Fibroblast of skin of right quadriceps (primary cell): ENCODE results near the gene GALNT9.
"Not testable (repeated sequence)": the region's sequence is repeated elsewhere in the genome, so short reads cannot be mapped to it uniquely, and the experiment has no call there.

Source experiments
- DNase-seq: peaks from one replicate; pipeline ENCODE4 v3.0.0-alpha.2; 2013

Gene GALNT9

GRCh38 chr12:132210223-132211055 lies 119.0 kb downstream of the GALNT9 start:
- no peak for DNase-seq

- no peak for DNase-seq
These were observed 119.7 kb downstream of the GALNT9 start for GRCh38 chr12:132209619-132210222.

- DNase-seq = no peak
These were observed 121.1 kb downstream of the GALNT9 start for GRCh38 chr12:132208153-132208823.

- no peak for DNase-seq
These were observed 122.2 kb downstream of the GALNT9 start for GRCh38 chr12:132207083-132207775.

GRCh38 chr12:132206046-132206434 lies 123.3 kb downstream of the GALNT9 start:
- no peak for DNase-seq

GRCh38 chr12:132205271-132206045 lies 123.9 kb downstream of the GALNT9 start:
- DNase-seq = no peak

GRCh38 chr12:132204793-132205270 lies 124.6 kb downstream of the GALNT9 start:
- no peak for DNase-seq

GRCh38 chr12:132204063-132204792 lies 125.2 kb downstream of the GALNT9 start:
- DNase-seq = peak; percentile 44

- DNase-seq = no peak
These were observed 126.3 kb downstream of the GALNT9 start for GRCh38 chr12:132202929-132203721.

GRCh38 chr12:132201391-132202120 lies 127.8 kb downstream of the GALNT9 start:
- no peak for DNase-seq

- DNase-seq = no peak
These were observed 128.6 kb downstream of the GALNT9 start for GRCh38 chr12:132200800-132201199.

- no peak for DNase-seq
These were observed 129.7 kb downstream of the GALNT9 start for GRCh38 chr12:132199526-132200319.

GRCh38 chr12:132199101-132199500 lies 130.3 kb downstream of the GALNT9 start:
- no peak for DNase-seq

GRCh38 chr12:132197581-132198354 lies 131.6 kb downstream of the GALNT9 start:
- DNase-seq = no peak

- no peak for DNase-seq
These were observed 132.5 kb downstream of the GALNT9 start for GRCh38 chr12:132196873-132197390.

- no peak for DNase-seq
These were observed 133.1 kb downstream of the GALNT9 start for GRCh38 chr12:132196038-132196872.

GRCh38 chr12:132195242-132195641 lies 134.1 kb downstream of the GALNT9 start:
- DNase-seq = not testable (repeated sequence)
